Erythroblast (primary cell): ENCODE results near the gene VSIR.

Experiments
- DNase-seq, 2 experiments: peaks; one replicate each; lab custom pipeline; 2025; lab: John Stamatoyannopoulos, UW
- GATA1 ChIP-seq: IDR thresholded peaks from 2 replicates; pipeline ENCODE4 v1.6.1; 2011; ENCODE audit warnings: low read depth, mild to moderate bottlenecking, control low read depth, low read length, moderate library complexity
- POLR2A ChIP-seq: IDR thresholded peaks from 2 replicates; pipeline ENCODE4 v1.6.1; 2011; ENCODE audit warnings: mild to moderate bottlenecking, low read length

The VSIR gene

DNA sequence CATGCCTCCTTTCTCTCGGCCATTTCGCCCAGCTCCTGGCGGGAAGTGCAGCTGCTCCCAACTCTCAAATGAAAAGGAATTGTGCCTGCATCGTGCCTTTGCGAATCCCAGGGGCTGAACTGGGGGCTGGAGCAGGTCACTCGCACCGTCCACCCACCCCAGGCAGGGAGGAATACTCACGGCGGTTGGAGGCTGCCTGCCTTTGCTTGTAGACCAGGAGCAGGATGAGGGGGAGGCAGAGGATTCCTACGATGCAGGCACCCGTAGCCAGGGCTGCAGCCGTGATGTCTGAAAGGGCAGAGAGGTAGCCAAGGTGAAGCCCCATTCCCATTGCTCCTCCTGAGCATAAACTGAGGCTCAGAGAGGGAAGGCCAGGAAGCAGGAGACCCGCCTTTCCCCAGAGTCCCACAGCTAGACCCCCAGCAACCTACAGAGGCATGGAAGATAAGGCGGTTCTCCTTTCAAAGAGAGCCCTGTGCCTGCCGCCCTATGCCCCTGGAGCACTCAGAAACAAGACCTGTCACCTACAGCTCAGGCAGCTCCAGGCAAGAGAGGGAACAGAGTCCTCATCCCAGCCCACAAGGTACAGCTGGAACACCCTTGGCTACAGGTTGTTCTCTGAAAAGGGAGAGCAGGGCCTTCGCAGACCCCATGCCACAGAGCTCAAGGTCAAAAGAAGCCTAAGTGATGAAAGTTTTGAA is 18.0 kb downstream of the VSIR start:
- no peak for DNase-seq
- TF ChIP-seq GATA1 (no peak), POLR2A (no peak)

DNA sequence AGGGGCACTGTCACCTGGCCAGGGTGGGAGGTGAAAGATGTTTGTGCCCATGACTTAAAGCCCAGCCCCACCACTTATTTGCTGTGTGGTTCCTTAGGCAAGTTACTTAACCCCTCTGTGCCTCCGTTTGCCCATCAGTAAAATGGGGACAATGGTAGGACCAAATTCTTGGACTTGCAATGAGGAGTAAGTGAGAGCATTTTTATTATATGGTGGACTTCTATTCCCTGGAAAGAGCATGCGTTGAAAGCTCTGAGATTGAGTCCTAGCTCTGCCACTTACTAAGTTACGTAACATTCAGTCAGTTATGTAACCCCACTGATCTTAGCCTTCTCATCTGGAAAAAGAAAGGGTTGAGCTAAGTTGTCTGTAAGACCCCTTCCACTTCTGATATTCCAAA is 18.8 kb downstream of the VSIR start:
- TF ChIP-seq GATA1, result no peak
- TF ChIP-seq POLR2A, result no peak
- DNase-seq, result peak in 1 of 2 experiments; percentile 35

DNA sequence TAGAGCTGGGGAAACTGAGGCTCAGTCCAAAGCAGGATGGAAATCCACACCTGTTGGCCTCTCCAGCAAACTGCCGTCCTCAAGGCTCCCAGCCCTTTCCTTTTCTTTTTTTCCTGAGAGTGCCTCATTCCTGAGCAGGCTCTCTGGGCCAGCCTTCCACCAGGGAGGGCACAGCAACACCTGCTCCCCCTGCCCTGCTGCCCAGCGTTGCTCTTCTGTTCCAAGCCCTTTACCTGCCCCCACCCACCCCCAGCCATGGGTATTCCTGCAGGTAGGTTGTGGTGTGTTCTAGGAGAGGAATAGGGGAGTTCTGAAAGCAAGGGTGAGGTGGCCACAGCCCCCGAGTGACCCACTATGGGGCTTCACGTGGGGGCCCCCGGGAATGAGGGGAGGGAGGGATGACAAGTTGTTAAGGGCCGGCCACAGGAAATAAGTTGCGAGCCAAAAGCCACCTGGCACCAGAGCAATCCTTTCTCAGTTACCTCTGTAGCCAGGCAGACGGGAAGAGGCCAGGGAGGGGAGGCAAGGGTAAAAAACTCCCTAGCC is 19.3 kb downstream of the VSIR start:
- TF ChIP-seq POLR2A, result no peak
- no peak for TF ChIP-seq GATA1
- no peak for DNase-seq

DNA sequence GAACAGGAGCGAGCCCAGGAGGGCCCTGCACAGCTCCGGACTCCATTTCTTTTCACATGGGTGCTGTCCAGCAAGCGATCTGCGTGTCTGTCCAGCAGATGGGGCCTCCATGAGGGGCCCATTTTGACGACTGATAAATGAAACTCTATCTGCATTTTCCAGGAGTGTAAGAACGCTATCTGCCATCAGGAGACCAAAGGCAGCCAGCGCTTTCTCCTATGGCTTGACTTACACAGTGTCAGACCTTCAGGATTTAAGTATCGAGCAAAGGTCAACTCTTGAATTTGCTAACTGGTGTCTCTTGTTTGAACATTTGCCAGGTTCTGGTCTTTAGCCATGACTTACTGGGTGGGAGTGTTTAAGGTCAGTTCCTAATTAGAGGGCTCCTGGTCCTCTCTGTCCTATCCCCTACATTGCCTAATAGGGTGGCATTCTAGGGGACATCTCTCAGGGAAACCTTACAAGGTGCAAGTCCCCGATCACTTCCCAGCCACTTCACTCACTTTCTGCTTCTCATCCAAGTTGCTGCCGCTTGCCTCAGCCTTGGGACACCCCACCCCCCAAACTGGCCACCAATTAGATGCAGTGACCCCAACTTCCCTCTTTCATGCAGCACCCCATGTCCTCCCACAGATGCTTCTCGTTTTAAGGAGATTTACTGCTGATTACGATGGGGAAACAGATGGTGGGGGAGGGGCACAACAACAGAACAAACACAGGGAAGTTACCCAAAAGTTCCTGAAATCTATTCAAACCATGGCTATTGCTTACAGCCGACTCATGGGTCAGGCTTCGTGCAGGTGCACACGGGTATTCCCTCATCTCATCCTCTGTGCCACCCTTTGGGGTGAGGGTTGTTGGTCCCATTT is 20.0 kb downstream of the VSIR start:
- TF ChIP-seq GATA1 (no peak), POLR2A (no peak)

DNA sequence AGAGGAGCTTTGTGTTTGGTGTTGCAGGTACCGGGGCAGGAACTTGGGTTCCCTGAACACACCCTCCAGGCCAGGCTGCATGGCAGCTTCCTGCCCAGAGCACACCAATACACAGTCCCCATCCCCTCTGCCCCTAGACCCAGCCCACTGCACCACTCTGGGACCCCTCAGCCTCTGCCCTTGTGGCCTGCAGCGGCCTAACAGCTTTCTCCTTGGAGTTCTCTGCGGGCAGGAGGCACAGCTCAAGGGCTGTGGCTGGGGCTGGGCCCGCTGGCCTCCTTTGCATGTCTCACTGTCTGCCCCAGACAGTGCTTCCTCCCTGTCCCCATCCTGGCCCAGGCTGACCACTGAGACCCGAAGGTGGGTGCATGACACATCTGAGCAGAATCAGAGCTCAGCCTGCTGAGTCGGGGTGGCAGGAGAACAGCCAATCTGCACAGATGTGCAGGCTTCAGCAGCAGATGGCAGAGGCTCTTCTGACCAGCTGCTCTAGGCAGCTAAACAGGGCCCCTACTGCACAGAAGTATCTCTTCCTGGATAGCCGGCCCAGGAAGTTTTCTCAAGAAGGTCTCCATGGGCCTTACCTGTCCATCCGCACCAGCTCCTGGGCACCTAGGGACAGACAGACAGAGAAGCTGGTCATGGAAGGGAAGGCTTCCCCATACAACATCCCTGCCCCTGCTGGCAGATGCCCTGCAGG is 20.8 kb downstream of the VSIR start:
- DNase-seq, result peak; percentile 68 to 72
- TF ChIP-seq GATA1, result no peak
- no peak for TF ChIP-seq POLR2A

More for the DNA sequence above, 20.0 kb downstream of the VSIR start:
- DNase-seq, result peak; percentile 87 to 90

DNA sequence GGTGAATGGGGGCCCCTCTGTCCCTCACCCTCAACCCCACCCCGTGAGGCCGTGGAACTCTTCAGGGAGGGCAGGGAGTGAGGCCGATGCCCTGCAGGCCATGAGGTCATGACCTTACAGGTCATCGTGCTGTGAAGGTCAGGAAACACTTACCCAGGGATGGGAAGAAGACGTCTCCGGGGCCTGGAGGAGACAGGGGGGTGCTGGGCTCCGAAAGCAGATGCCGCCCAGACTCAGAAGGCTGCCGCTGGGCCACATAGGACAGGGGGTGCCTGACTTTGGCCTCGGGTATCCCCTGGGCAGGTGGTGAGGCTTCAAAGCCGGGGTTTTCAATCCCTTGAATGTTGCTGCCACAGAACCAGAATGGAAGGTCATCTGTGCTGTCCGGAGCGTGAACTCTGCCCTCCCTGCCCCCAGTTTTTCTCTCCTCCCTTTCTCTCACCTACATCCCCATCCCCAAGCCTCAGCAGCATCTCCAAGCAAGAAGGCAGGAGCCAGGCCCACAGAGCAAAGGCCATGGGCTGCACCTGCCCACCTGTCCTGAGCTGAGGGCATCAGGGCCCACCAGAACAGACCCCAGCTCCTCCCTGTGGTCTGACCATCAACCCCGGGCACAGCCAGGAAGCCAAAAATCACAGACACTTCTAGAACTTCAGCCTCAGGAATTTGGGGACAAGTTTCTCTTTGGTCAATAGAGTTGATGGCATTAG is 21.6 kb downstream of the VSIR start:
- TF ChIP-seq GATA1 (no peak), POLR2A (no peak)
- DNase-seq, result no peak

DNA sequence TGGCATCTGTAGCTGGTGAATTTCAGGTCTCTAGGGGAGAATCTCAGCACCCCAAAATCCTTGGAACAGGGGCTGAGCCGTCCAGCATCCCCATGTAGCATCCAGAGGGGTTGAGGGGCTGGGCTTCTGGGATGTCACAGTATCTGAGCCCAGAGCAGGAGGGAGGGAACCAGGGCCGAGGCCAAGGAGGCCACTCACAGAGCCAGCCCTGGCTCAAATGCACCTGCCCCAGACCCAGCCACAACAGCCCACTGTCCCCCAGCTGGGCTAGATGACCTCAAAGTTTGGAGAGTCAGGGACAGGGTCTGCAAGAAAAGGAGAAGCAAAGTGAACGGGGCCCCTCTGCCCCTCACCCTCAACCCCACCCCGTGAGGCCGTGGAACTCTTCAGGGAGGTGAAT is 22.3 kb downstream of the VSIR start:
- TF ChIP-seq POLR2A (no peak), GATA1 (no peak)
- no peak for DNase-seq

DNA sequence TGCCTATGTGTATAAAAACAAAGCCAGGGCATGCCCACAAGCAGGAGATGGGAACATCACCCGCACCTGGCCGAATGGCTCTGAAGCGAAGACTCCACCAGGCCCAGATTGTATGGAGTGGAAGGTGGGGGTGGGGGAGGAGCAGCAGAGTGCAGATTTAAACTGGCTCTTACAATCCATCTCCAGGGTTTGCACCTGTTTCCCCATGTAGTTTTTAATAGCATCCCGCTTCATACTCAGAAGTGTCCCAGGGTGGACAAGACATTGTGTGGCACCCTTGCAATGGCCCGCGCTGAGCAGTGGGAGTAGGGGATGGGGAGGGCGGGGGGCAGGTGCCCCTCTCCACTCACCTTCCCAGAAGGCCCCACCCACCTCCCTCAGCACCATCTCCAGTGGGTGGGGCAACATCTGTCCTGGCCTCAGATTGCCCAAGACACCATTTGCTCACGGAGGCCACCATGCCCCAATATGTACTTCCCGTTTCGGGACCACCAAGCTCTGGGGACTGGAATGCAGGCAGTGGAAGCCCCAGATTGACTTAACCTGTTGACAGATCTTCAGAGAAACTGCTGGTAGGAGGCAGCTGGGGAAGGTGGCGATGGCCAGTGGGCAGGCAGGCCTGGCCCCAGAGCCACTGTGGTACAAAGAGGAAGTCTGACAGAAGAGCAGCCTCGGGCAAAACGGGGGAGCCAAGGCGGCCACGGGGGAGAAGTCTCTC is 23.0 kb downstream of the VSIR start:
- peak; percentile 10 to 26 for DNase-seq
- no peak for TF ChIP-seq GATA1
- no peak for TF ChIP-seq POLR2A

DNA sequence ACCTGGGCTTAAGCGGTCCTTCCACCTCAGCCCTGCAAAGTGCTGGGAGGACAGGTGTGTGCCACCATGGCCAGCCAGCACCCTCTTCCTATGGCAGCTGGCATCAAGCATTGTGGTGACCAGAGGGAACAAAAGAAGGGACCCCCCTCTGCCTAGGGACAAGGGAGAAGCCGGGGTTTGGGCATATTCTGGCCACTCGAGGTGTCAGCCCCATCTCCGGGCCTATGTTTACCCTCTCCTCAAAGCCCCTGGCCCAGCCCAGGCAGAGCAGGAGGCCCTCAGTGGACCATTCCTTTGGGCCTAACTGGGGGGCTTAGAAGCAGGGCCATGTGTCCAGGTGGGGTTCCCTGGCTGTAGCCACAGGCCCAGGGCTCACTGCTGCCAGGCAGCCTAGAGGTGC is 23.9 kb downstream of the VSIR start:
- TF ChIP-seq GATA1 (no peak), POLR2A (no peak)
- DNase-seq, result no peak

DNA sequence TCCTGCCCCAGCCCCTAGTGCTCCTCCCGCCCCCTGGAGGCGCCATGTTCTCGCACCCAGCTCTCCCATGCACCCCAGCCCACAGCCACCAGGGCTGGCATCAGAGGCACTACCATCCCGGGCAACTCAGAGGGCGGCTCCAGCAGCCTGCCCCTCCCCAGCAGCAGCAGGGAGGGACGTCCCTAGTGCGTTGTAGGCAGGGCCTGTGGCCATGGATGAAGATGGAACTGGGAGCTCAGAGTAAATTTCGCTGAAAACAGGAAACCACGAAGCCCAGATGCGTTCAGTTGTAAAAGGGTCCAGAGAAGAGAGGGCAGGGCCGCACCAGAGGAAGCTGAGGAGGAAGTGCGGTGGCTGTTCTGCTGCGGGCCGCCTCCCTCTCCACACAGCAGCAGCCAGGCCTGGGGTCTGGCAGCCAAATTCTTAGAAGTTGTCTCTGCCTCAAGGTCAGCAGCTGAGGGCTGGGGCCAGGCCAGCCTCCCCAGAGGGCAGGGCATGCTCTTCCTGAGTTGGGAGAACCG is 24.6 kb downstream of the VSIR start:
- no peak for TF ChIP-seq GATA1
- peak; percentile 25 for TF ChIP-seq POLR2A
- peak; percentile 50 to 57 for DNase-seq

DNA sequence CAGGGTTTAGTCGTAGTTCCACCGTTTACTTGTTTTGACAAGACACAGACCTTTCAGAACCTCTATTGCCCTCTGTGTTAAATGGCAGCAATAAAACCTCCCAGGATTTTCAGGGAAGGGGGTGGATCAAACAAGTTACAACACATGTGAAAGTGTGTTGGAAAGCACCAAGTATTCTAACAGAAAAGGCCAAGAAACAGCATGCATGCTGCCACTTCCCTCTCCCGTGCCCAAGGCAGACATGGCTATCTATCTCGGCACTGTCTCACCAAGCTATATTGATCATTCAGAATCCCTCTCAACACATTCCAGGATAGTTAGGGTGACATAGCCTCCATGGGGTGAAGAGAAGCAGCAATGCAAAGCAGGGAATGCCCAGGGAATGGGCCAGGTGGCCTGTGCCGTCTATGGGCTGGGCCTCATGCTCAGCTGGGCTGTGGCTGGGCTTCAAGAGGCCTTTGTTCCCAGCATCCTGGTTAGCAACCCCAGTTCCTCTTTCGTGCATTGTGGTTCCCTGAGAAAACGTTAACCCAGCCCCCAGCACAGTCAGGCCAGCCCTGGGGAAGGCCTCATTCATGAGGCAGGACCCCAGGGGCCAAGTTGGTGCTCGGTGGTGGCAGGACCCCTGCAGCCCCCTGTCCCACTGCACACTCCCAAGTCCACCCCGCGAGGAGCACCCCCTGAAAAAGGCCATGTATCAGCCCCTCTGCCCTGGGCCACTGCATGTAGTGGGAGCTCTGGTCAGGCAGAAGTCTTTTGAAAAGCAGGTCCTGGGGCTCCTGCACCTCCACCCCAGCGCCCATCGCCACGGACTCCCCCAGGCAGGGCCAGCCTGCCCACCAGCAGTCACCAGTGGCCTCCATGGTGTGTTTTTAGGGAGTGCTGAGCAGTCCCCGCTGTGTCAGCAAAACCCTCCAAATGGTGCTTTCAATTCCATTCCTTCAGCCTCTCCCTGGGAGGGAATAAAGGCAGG is 25.5 kb downstream of the VSIR start:
- DNase-seq, result peak; percentile 32 to 35
- no peak for TF ChIP-seq POLR2A
- TF ChIP-seq GATA1, result no peak
